CD4-positive, alpha-beta memory T cell (primary cell): ENCODE measurements around the gene RBM4. TPM values are rescaled to one million over a fixed set of nuclear protein-coding genes. Genes with fewer than 3 reads are reported as not detected.

ENCODE experiments used
- CTCF ChIA-PET: fragments of 350-600 bp; sonication (Branson Sonifier 250); formaldehyde crosslinking; loops from one replicate; lab custom pipeline; 2021; ENCODE audit warnings: inconsistent platforms; ENCODE audit not compliant: partially characterized antibody; lab: Charles Lee
- POLR2A ChIA-PET: fragments of 350-600 bp; sonication (Branson Sonifier 250); formaldehyde crosslinking; loops from one replicate; lab custom pipeline; 2021; ENCODE audit not compliant: partially characterized antibody; lab: Charles Lee
- DNase-seq, 5 donors: peaks; one replicate each; pipeline versions ENCODE4 v3.0.0 to v3.0.0-alpha.2; 2020 to 2022; ENCODE audit warnings: mixed read lengths in 1 of 5
- H3K27ac ChIP-seq: one replicate; pipeline ENCODE4 v1.7.0; 2013; ENCODE audit warnings: low read depth, low read length
- H3K27me3 ChIP-seq: 2 replicates; pipeline ENCODE4 v1.7.0; 2013; ENCODE audit warnings: mild to moderate bottlenecking, low read length, moderate library complexity; ENCODE audit not compliant: insufficient read depth
- H3K36me3 ChIP-seq: 2 replicates; pipeline ENCODE4 v1.7.0; 2013; ENCODE audit warnings: mild to moderate bottlenecking, low read length, moderate library complexity; ENCODE audit not compliant: insufficient read depth
- H3K4me1 ChIP-seq: 2 replicates; pipeline ENCODE4 v1.7.0; 2013; ENCODE audit warnings: mild to moderate bottlenecking, low read length, moderate library complexity; ENCODE audit not compliant: insufficient read depth
- H3K4me3 ChIP-seq, 2 donors: one replicate each; pipeline ENCODE4 v1.7.0; 2013; ENCODE audit warnings: low read length in 2 of 2, mild to moderate bottlenecking in 1 of 2
- H3K9me3 ChIP-seq, 2 donors: one replicate each; pipeline ENCODE4 v1.7.0; 2013; ENCODE audit warnings: low read length in 2 of 2, control low read depth in 1 of 2; ENCODE audit not compliant: control insufficient read depth in 1 of 2
- H3K27ac Mint-ChIP-seq, 7 donors: one replicate each; pipeline ENCODE4 v1.8.0; 2020 to 2021; ENCODE audit warnings: mixed read lengths in 7 of 7, mild to moderate bottlenecking in 6 of 7, inconsistent platforms in 3 of 7, moderate library complexity in 3 of 7
- H3K27me3 Mint-ChIP-seq, 2 donors: one replicate each; pipeline ENCODE4 v1.8.0; 2020 to 2021; ENCODE audit warnings: mixed read lengths in 2 of 2
- H3K36me3 Mint-ChIP-seq, 2 donors: one replicate each; pipeline ENCODE4 v1.8.0; 2020 to 2021; ENCODE audit warnings: mixed read lengths in 2 of 2, inconsistent platforms in 1 of 2, mild to moderate bottlenecking in 1 of 2
- H3K4me1 Mint-ChIP-seq, 4 donors: one replicate each; pipeline ENCODE4 v1.8.0; 2020 to 2021; ENCODE audit warnings: mixed read lengths in 4 of 4, mild to moderate bottlenecking in 1 of 4
- H3K4me3 Mint-ChIP-seq, 8 donors: one replicate each; pipeline ENCODE4 v1.8.0; 2020 to 2021; ENCODE audit warnings: mixed read lengths in 8 of 8, mild to moderate bottlenecking in 7 of 8, moderate library complexity in 6 of 8, inconsistent platforms in 3 of 8
- H3K9me3 Mint-ChIP-seq, 8 donors: one replicate each; pipeline ENCODE4 v1.8.0; 2020 to 2021; ENCODE audit warnings: mixed read lengths in 8 of 8, mild to moderate bottlenecking in 5 of 8, inconsistent platforms in 3 of 8, moderate library complexity in 1 of 8
- intact Hi-C: fragments of 100-400 bp; cut with micrococcal nuclease; formaldehyde crosslinking; loops from one replicate; pipeline ENCODE4 v1.15.1; 2023
- polyA plus RNA-seq, 2 donors: library from polyadenylated mRNA; unstranded; fragments of 300-500 nt; fragmentation: Illumina TruSeq; gene quantifications; one replicate each; pipeline ENCODE4 v1.2.3, GENCODE V29; 2021
- total RNA-seq, 2 experiments: library from RNA; stranded (reverse); gene quantifications; one replicate each; pipeline ENCODE4 v1.2.3, GENCODE V29; 2021

Gene RBM4
- total and polyA plus RNA-seq, 4 experiments from 2014 or later = 183 to 231 (median 201) TPM

GRCh38 chr11:66641834-66642233 lies 3.3 kb downstream of the RBM4 start:
- intact Hi-C loops = no loop called here
- no peak overlapping the region for H3K4me3 ChIP-seq
- Mint-ChIP-seq H3K36me3 (peaks cover 71 to 91% of the 10 kb centered on the region in 2 donors), H3K4me1 (peaks cover 76 to 100% (median 85%) of the 10 kb centered on the region in 4 donors), H3K27ac (peak overlapping the region; percentile 24 to 99 (median 76)), H3K9me3 (peaks cover 0 to 7% (median 0%) of the 10 kb centered on the region in 8 donors), H3K4me3 (peak overlapping the region; percentile 43 to 99 (median 89)), H3K27me3 (no peaks in the 10 kb centered on the region)
- H3K27ac ChIP-seq = peak overlapping the region; percentile 3
- ChIA-PET POLR2A (interaction anchor here (1.3 to 16.9 kb wide), 3 partner anchors 10 to 21 kb away, joined by 4 to 442 read pairs (median 4); partner anchors contain the start of gene RBM14), CTCF (interaction anchor here (1.7 kb wide), 1 partner anchor 37 kb away, joined by 4 read pairs; no protein-coding TSS in a partner anchor)
- H3K9me3 ChIP-seq = no peaks in the 10 kb centered on the region
- DNase-seq = no peak
- peaks cover 69% of the 10 kb centered on the region for H3K36me3 ChIP-seq
- no peaks in the 10 kb centered on the region for H3K27me3 ChIP-seq
- peaks cover 83% of the 10 kb centered on the region for H3K4me1 ChIP-seq

- peaks cover 84 to 96% of the 10 kb centered on the region in 2 donors for H3K36me3 Mint-ChIP-seq
- Histone ChIP-seq H3K4me3 (no peak overlapping the region), H3K27me3 (no peaks in the 10 kb centered on the region), H3K4me1 (peaks cover 81% of the 10 kb centered on the region), H3K27ac (no peak overlapping the region), H3K9me3 (no peaks in the 10 kb centered on the region), H3K36me3 (peaks cover 72% of the 10 kb centered on the region)
- peaks cover 0 to 3% (median 0%) of the 10 kb centered on the region in 8 donors for H3K9me3 Mint-ChIP-seq
- intact Hi-C loops = no loop called here
- ChIA-PET CTCF (interaction anchor here (1.3 kb wide), 1 partner anchor 34 kb away, joined by 3 read pairs; no protein-coding TSS in a partner anchor), POLR2A (interaction anchor here (1.4 to 3.5 kb wide), 4 partner anchors 9 to 34 kb away, joined by 5 to 17 read pairs (median 8); partner anchors contain the start of genes RBM14 and RBM4B)
- DNase-seq = no peak
- peak overlapping the region in 7 of 8 donors; percentile 43 to 99 (median 97) for H3K4me3 Mint-ChIP-seq
- no peaks in the 10 kb centered on the region for H3K27me3 Mint-ChIP-seq
- peak overlapping the region in 3 of 7 donors; percentile 5 to 99 (median 70) for H3K27ac Mint-ChIP-seq
- H3K4me1 Mint-ChIP-seq = peaks cover 78 to 94% (median 86%) of the 10 kb centered on the region in 4 donors
Observed at GRCh38 chr11:66643745-66644437, 5.4 kb downstream of the RBM4 start.

GRCh38 chr11:66646828-66647227 lies 8.3 kb downstream of the RBM4 start:
- peaks cover 67 to 87% of the 10 kb centered on the region in 2 donors for H3K36me3 Mint-ChIP-seq
- intact Hi-C loops = no loop called here
- H3K36me3 ChIP-seq = peaks cover 63% of the 10 kb centered on the region
- no peak overlapping the region for H3K27ac ChIP-seq
- DNase-seq = no peak
- POLR2A ChIA-PET = interaction anchor here (1.1 to 4.8 kb wide), 4 partner anchors 8 to 31 kb away, joined by 4 to 43 read pairs (median 10); partner anchors contain the start of genes RBM14, RBM4 and RBM4B
- peaks cover 67% of the 10 kb centered on the region for H3K4me1 ChIP-seq
- H3K9me3 ChIP-seq = no peaks in the 10 kb centered on the region
- peaks cover 69 to 90% (median 79%) of the 10 kb centered on the region in 4 donors for H3K4me1 Mint-ChIP-seq
- no peaks in the 10 kb centered on the region for H3K27me3 ChIP-seq
- CTCF ChIA-PET = interaction anchor here (2.5 kb wide), 1 partner anchor 14 kb away, joined by 7 read pairs; no protein-coding TSS in a partner anchor
- no peak overlapping the region for H3K4me3 ChIP-seq
- peak overlapping the region in 3 of 8 donors; percentile 15 to 48 (median 47) for H3K4me3 Mint-ChIP-seq
- H3K9me3 Mint-ChIP-seq = peaks cover 0 to 3% (median 0%) of the 10 kb centered on the region in 8 donors
- H3K27ac Mint-ChIP-seq = peak overlapping the region in 3 of 7 donors; percentile 15 to 70 (median 70)
- no peaks in the 10 kb centered on the region for H3K27me3 Mint-ChIP-seq

GRCh38 chr11:66649903-66650302 lies 11.4 kb downstream of the RBM4 start:
- H3K36me3 ChIP-seq = peaks cover 41% of the 10 kb centered on the region

GRCh38 chr11:66651016-66651415 lies 12.5 kb downstream of the RBM4 start:
- Mint-ChIP-seq H3K9me3 (no peaks in the 10 kb centered on the region), H3K4me3 (no peak overlapping the region), H3K36me3 (peaks cover 30 to 66% of the 10 kb centered on the region in 2 donors), H3K4me1 (peaks cover 36 to 65% (median 49%) of the 10 kb centered on the region in 4 donors), H3K27me3 (no peaks in the 10 kb centered on the region), H3K27ac (peak overlapping the region in 2 of 7 donors; percentile 8 to 54)
- CTCF ChIA-PET = no interaction called here
- intact Hi-C loops = no loop called here
- Histone ChIP-seq H3K9me3 (no peaks in the 10 kb centered on the region), H3K36me3 (peaks cover 35% of the 10 kb centered on the region), H3K27ac (no peak overlapping the region), H3K27me3 (no peaks in the 10 kb centered on the region), H3K4me3 (no peak overlapping the region), H3K4me1 (peaks cover 31% of the 10 kb centered on the region)
- POLR2A ChIA-PET = interaction anchor here (0.6 to 4.8 kb wide), 3 partner anchors 12 to 150 kb away, joined by 3 to 43 read pairs (median 3); partner anchors contain the start of gene RBM4
- no peak for DNase-seq

More at GRCh38 chr11:66649903-66650302, 11.4 kb downstream of the RBM4 start:
- Histone ChIP-seq H3K27ac (no peak overlapping the region), H3K27me3 (no peaks in the 10 kb centered on the region), H3K4me1 (peaks cover 42% of the 10 kb centered on the region), H3K9me3 (no peaks in the 10 kb centered on the region), H3K4me3 (no peak overlapping the region)
- H3K4me1 Mint-ChIP-seq = peaks cover 45 to 70% (median 56%) of the 10 kb centered on the region in 4 donors
- H3K4me3 Mint-ChIP-seq = peak overlapping the region in 1 of 8 donors; percentile 42
- POLR2A ChIA-PET = interaction anchor here (0.9 to 4.8 kb wide), 5 partner anchors 10 to 33 kb away, joined by 3 to 43 read pairs (median 3); partner anchors contain the start of gene RBM4
- no peaks in the 10 kb centered on the region for H3K9me3 Mint-ChIP-seq
- H3K27me3 Mint-ChIP-seq = no peaks in the 10 kb centered on the region
- peaks cover 37 to 71% of the 10 kb centered on the region in 2 donors for H3K36me3 Mint-ChIP-seq
- peak overlapping the region in 3 of 7 donors; percentile 31 to 67 (median 52) for H3K27ac Mint-ChIP-seq
- intact Hi-C loops = no loop called here
- CTCF ChIA-PET = interaction anchor here (1.2 to 2.1 kb wide), 3 partner anchors 12 to 72 kb away, joined by 3 to 7 read pairs (median 6); partner anchors contain the start of gene RBM4
- DNase-seq = no peak

- H3K36me3 Mint-ChIP-seq = peaks cover 17 to 50% of the 10 kb centered on the region in 2 donors
- no peaks in the 10 kb centered on the region for H3K9me3 ChIP-seq
- H3K9me3 Mint-ChIP-seq = no peaks in the 10 kb centered on the region
- peaks cover 20 to 48% (median 33%) of the 10 kb centered on the region in 4 donors for H3K4me1 Mint-ChIP-seq
- no peak for DNase-seq
- H3K4me3 Mint-ChIP-seq = peak overlapping the region in 1 of 8 donors; percentile 15
- POLR2A ChIA-PET = interaction anchor here (0.7 to 3.2 kb wide), 8 partner anchors 9 to 36 kb away, joined by 3 to 19 read pairs (median 4); partner anchors contain the start of genes RBM14, RBM4 and RBM4B
- CTCF ChIA-PET = interaction anchor here (0.7 kb wide), 1 partner anchor 11 kb away, joined by 3 read pairs; no protein-coding TSS in a partner anchor
- no peaks in the 10 kb centered on the region for H3K27me3 ChIP-seq
- intact Hi-C loops = no loop called here
- H3K27ac Mint-ChIP-seq = peak overlapping the region in 2 of 7 donors; percentile 57 to 68
- no peak overlapping the region for H3K27ac ChIP-seq
- H3K36me3 ChIP-seq = peaks cover 25% of the 10 kb centered on the region
- no peak overlapping the region for H3K4me3 ChIP-seq
- H3K4me1 ChIP-seq = peaks cover 16% of the 10 kb centered on the region
- no peaks in the 10 kb centered on the region for H3K27me3 Mint-ChIP-seq
Observed at GRCh38 chr11:66652651-66653050, 14.1 kb downstream of the RBM4 start.
